Measurements from ENCODE around the gene UBA6.
"Not testable (repeated sequence)": the region's sequence is repeated elsewhere in the genome, so short reads cannot be mapped to it uniquely, and the experiment has no call there.

- TF ChIP-seq SMC3 (IDR thresholded peaks at IDR 0.05; ENCODE audit: low read depth, low read length); CHD2 (IDR thresholded peaks at IDR 0.05; ENCODE audit: low read length, partially characterized antibody); CTCF (IDR thresholded peaks at IDR 0.05); TCF12 (IDR thresholded peaks at IDR 0.05); MAX (IDR thresholded peaks at IDR 0.05; ENCODE audit: low read depth); EZH2phosphoT487 (IDR thresholded peaks at IDR 0.05; ENCODE audit: borderline replicate concordance, low read depth); TAF1 (IDR thresholded peaks at IDR 0.05; ENCODE audit: borderline replicate concordance, low read depth, low read length); ZBTB33 (IDR thresholded peaks at IDR 0.05; ENCODE audit: borderline replicate concordance, low read depth); RFX5 (IDR thresholded peaks at IDR 0.05; ENCODE audit: low read length); ELF1 (IDR thresholded peaks at IDR 0.05); USF2 (IDR thresholded peaks at IDR 0.05; ENCODE audit: borderline replicate concordance, low read depth, low read length); JUND (IDR thresholded peaks at IDR 0.05); POLR2AphosphoS5 (IDR thresholded peaks at IDR 0.05; ENCODE audit: low read depth, low read length): not testable (repeated sequence)
Observed at GRCh38 chr4:67706682-67707081, 5.7 kb upstream of the UBA6 start.
